NCI-H345 (cell line): Measurements from ENCODE around the gene ID2.

Source experiments
- DNase-seq: peaks from one replicate; lab custom pipeline; 2025; lab: John Stamatoyannopoulos, UW

ID2 gene

GRCh38 chr2:8648441-8649213 lies 33.2 kb upstream of the ID2 start:
- no peak for DNase-seq

GRCh38 chr2:8649718-8650117 lies 32.1 kb upstream of the ID2 start:
- DNase-seq = no peak

GRCh38 chr2:8650256-8650655 lies 31.6 kb upstream of the ID2 start:
- no peak for DNase-seq

- no peak for DNase-seq
These were observed 29.0 kb upstream of the ID2 start for GRCh38 chr2:8652774-8653426.

GRCh38 chr2:8653485-8653884 lies 28.4 kb upstream of the ID2 start:
- DNase-seq = peak; percentile 12

- no peak for DNase-seq
These were observed 27.8 kb upstream of the ID2 start for GRCh38 chr2:8654041-8654440.

- no peak for DNase-seq
These were observed 27.4 kb upstream of the ID2 start for GRCh38 chr2:8654483-8654882.

GRCh38 chr2:8656160-8656641 lies 25.7 kb upstream of the ID2 start:
- peak; percentile 21 for DNase-seq

- DNase-seq = no peak
These were observed 25.0 kb upstream of the ID2 start for GRCh38 chr2:8656811-8657210.

GRCh38 chr2:8657423-8658062 lies 24.3 kb upstream of the ID2 start:
- DNase-seq = no peak

GRCh38 chr2:8658064-8658862 lies 23.6 kb upstream of the ID2 start:
- DNase-seq = no peak

GRCh38 chr2:8659092-8659734 lies 22.6 kb upstream of the ID2 start:
- peak; percentile 40 for DNase-seq

GRCh38 chr2:8659735-8660492 lies 21.9 kb upstream of the ID2 start:
- no peak for DNase-seq

GRCh38 chr2:8661235-8661634 lies 20.6 kb upstream of the ID2 start:
- no peak for DNase-seq

- DNase-seq = no peak
These were observed 20.1 kb upstream of the ID2 start for GRCh38 chr2:8661736-8662135.

GRCh38 chr2:8662239-8662879 lies 19.5 kb upstream of the ID2 start:
- DNase-seq = no peak

GRCh38 chr2:8663997-8664396 lies 17.9 kb upstream of the ID2 start:
- no peak for DNase-seq

- no peak for DNase-seq
These were observed 15.3 kb upstream of the ID2 start for GRCh38 chr2:8666581-8666980.

GRCh38 chr2:8667896-8668512 lies 13.9 kb upstream of the ID2 start:
- DNase-seq = no peak
